ENCODE results near the gene SSH2. TPM values are rescaled to one million over a fixed set of nuclear protein-coding genes. Genes with fewer than 3 reads are reported as not detected.

Gene SSH2
- total and polyA plus RNA-seq, 9 of the 15 experiments (the other 6 are each of a cell fraction or from before 2014, with no cell fraction given) = 3.9 to 16.1 (median 10.2) TPM

- no peak for TF ChIP-seq ZC3H8 (IDR thresholded peaks at IDR 0.05)
- no peak for TF ChIP-seq ZNF778 (CRISPR knock-in tag; IDR thresholded peaks at IDR 0.05)
- no peak for TF ChIP-seq ZNF586 (CRISPR knock-in tag; conservative IDR thresholded peaks at IDR 0.05)
- peak; percentile 81 for TF ChIP-seq ZEB2 (IDR thresholded peaks at IDR 0.05)
- no peak for TF ChIP-seq BCL6 (CRISPR knock-in tag; IDR thresholded peaks at IDR 0.05)
- TF ChIP-seq GABPB2 (CRISPR knock-in tag; conservative IDR thresholded peaks at IDR 0.05) = no peak
- no peak for TF ChIP-seq SIN3B (IDR thresholded peaks at IDR 0.05; ENCODE audit: low read depth)
- TF ChIP-seq TCF7 (IDR thresholded peaks at IDR 0.05; ENCODE audit: borderline replicate concordance) = no peak
- TF ChIP-seq ADNP (tag; IDR thresholded peaks at IDR 0.05) = 0 out of 2 replicates have a peak, but pooled peaks have one; percentile 47
- 0 out of 2 replicates have a peak, but pooled peaks have one; percentile 23 for TF ChIP-seq ZBTB2 (IDR thresholded peaks at IDR 0.05)
- TF ChIP-seq MTF1 (CRISPR knock-in tag; IDR thresholded peaks at IDR 0.05; ENCODE audit: borderline replicate concordance) = no peak
- TF ChIP-seq PHF21A (IDR thresholded peaks at IDR 0.05; ENCODE audit: borderline replicate concordance, low read depth) = no peak
- no peak for TF ChIP-seq FUS (optimal IDR thresholded peaks at IDR 0.05; ENCODE audit: low read depth, low read length)
- TF ChIP-seq ZNF511 (CRISPR knock-in tag; IDR thresholded peaks at IDR 0.05) = no peak
- no peak for TF ChIP-seq CREB5 (CRISPR knock-in tag; IDR thresholded peaks at IDR 0.05)
- peak; percentile 69 for TF ChIP-seq MTA1 (IDR thresholded peaks at IDR 0.05; ENCODE audit: borderline replicate concordance)
- no peak for TF ChIP-seq THAP7 (CRISPR knock-in tag; IDR thresholded peaks at IDR 0.05)
- no peak for TF ChIP-seq C11orf30 (IDR thresholded peaks at IDR 0.05; ENCODE audit: low read depth)
- TF ChIP-seq OTX1 (CRISPR knock-in tag; IDR thresholded peaks at IDR 0.05) = no peak
- no peak for TF ChIP-seq SRSF3 (IDR thresholded peaks at IDR 0.05; ENCODE audit: insufficient read depth, low read length)
- TF ChIP-seq RBFOX2 (IDR thresholded peaks at IDR 0.05; ENCODE audit: low read depth, low read length) = no peak
- TF ChIP-seq JUND (IDR thresholded peaks at IDR 0.05; ENCODE audit: borderline replicate concordance, low read depth, low read length) = no peak
- TF ChIP-seq JUND (tag; IDR thresholded peaks at IDR 0.05; ENCODE audit: borderline replicate concordance, low read depth, low read length) = 0 out of 3 replicates have a peak, but pooled peaks have one; percentile 8
These were observed 55.0 kb downstream of the SSH2 start (continued) for GRCh38 chr17:29874931-29875596.
